Liver (tissue), 3 donors: ENCODE measurements around the gene PKP1.

Experiments used
- EGR1 ChIP-seq, 2 donors: IDR thresholded peaks; 2 replicates each; pipeline ENCODE4 v1.6.1; 2016 to 2018; ENCODE audit warnings: antibody characterized with exemption in 2 of 2, low read depth in 2 of 2
- FOXA2 ChIP-seq: IDR thresholded peaks from 2 replicates; pipeline ENCODE4 v1.6.1; 2016; ENCODE audit warnings: antibody characterized with exemption
- GABPA ChIP-seq, 2 donors: IDR thresholded peaks in 1 of 2; conservative IDR thresholded peaks in 1 of 2; 2 replicates each; pipeline ENCODE4 v1.6.1; 2016; ENCODE audit warnings: antibody characterized with exemption in 2 of 2, mild to moderate bottlenecking in 1 of 2, moderate library complexity in 1 of 2
- JUND ChIP-seq, 2 donors: IDR thresholded peaks; 2 replicates each; pipeline ENCODE4 v1.6.1; 2016; ENCODE audit warnings: antibody characterized with exemption in 2 of 2
- NR2F2 ChIP-seq: IDR thresholded peaks from 2 replicates; pipeline ENCODE4 v1.6.1; 2016; ENCODE audit warnings: antibody characterized with exemption
- RAD21 ChIP-seq, 2 donors: IDR thresholded peaks; 2 replicates each; pipeline ENCODE4 v1.6.1; 2016; ENCODE audit warnings: antibody characterized with exemption in 2 of 2, mild to moderate bottlenecking in 2 of 2
- RXRA ChIP-seq, 2 donors: IDR thresholded peaks; 2 replicates each; pipeline ENCODE4 v1.6.1; 2017 to 2018; ENCODE audit warnings: antibody characterized with exemption in 2 of 2, mild to moderate bottlenecking in 1 of 2
- SP1 ChIP-seq: IDR thresholded peaks from 2 replicates; pipeline ENCODE4 v1.6.1; 2018; ENCODE audit warnings: antibody characterized with exemption, mild to moderate bottlenecking
- TAF1 ChIP-seq: conservative IDR thresholded peaks from 2 replicates; pipeline ENCODE4 v1.6.1; 2016; ENCODE audit warnings: antibody characterized with exemption, mild to moderate bottlenecking
- YY1 ChIP-seq: IDR thresholded peaks from 2 replicates; pipeline ENCODE4 v1.6.1; 2016; ENCODE audit warnings: antibody characterized with exemption, mild to moderate bottlenecking
- TF ChIP-seq, protein P1 (sequence below): fragments of 150-350 bp; IDR thresholded peaks from 2 replicates; pipeline ENCODE4 v1.5.1; 2017; ENCODE audit warnings: improper control_type of control experiment, low read depth, low read length; ENCODE audit not compliant: missing input control
- TF ChIP-seq, protein P2 (sequence below): IDR thresholded peaks from 2 replicates; pipeline ENCODE4 v1.6.1; 2016; ENCODE audit warnings: antibody characterized with exemption
- TF ChIP-seq, protein P3 (sequence below): IDR thresholded peaks from 2 replicates; pipeline ENCODE4 v1.6.1; 2016; ENCODE audit warnings: antibody characterized with exemption, mild to moderate bottlenecking
- TF ChIP-seq, protein P4 (sequence below): IDR thresholded peaks from 2 replicates; pipeline ENCODE4 v1.6.1; 2016; ENCODE audit warnings: antibody characterized with exemption
- donor health status: healthy.
- donor health status: healthy.

DNA sequence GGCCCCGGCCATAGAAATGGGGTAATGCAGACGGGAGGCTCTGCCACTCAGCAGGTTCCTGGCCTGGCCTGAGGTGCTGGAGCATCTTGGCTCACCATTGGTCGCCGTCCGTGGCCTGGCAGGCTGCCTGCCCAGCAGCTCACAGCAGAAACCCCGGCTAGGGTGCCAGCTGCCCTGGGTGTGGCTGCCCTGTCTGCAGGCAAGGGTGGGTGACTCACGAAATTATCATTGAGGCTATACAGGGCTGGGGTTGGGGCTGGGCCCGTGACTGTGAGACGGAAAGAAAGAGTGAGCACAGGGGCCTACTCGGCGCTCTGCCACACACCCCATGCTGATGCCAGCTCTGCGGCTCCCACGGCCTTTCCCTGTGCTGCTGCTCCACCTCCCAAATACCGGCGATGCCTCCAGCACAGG is 8.0 kb upstream of the PKP1 start:
- TF ChIP-seq, protein P1, sequence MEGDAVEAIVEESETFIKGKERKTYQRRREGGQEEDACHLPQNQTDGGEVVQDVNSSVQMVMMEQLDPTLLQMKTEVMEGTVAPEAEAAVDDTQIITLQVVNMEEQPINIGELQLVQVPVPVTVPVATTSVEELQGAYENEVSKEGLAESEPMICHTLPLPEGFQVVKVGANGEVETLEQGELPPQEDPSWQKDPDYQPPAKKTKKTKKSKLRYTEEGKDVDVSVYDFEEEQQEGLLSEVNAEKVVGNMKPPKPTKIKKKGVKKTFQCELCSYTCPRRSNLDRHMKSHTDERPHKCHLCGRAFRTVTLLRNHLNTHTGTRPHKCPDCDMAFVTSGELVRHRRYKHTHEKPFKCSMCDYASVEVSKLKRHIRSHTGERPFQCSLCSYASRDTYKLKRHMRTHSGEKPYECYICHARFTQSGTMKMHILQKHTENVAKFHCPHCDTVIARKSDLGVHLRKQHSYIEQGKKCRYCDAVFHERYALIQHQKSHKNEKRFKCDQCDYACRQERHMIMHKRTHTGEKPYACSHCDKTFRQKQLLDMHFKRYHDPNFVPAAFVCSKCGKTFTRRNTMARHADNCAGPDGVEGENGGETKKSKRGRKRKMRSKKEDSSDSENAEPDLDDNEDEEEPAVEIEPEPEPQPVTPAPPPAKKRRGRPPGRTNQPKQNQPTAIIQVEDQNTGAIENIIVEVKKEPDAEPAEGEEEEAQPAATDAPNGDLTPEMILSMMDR = no peak
- TF ChIP-seq JUND (IDR thresholded peaks at IDR 0.05) = no peak
- TF ChIP-seq, protein P2, sequence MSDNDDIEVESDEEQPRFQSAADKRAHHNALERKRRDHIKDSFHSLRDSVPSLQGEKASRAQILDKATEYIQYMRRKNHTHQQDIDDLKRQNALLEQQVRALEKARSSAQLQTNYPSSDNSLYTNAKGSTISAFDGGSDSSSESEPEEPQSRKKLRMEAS = no peak
- TF ChIP-seq, protein P3, sequence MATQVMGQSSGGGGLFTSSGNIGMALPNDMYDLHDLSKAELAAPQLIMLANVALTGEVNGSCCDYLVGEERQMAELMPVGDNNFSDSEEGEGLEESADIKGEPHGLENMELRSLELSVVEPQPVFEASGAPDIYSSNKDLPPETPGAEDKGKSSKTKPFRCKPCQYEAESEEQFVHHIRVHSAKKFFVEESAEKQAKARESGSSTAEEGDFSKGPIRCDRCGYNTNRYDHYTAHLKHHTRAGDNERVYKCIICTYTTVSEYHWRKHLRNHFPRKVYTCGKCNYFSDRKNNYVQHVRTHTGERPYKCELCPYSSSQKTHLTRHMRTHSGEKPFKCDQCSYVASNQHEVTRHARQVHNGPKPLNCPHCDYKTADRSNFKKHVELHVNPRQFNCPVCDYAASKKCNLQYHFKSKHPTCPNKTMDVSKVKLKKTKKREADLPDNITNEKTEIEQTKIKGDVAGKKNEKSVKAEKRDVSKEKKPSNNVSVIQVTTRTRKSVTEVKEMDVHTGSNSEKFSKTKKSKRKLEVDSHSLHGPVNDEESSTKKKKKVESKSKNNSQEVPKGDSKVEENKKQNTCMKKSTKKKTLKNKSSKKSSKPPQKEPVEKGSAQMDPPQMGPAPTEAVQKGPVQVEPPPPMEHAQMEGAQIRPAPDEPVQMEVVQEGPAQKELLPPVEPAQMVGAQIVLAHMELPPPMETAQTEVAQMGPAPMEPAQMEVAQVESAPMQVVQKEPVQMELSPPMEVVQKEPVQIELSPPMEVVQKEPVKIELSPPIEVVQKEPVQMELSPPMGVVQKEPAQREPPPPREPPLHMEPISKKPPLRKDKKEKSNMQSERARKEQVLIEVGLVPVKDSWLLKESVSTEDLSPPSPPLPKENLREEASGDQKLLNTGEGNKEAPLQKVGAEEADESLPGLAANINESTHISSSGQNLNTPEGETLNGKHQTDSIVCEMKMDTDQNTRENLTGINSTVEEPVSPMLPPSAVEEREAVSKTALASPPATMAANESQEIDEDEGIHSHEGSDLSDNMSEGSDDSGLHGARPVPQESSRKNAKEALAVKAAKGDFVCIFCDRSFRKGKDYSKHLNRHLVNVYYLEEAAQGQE = no peak
- TF ChIP-seq YY1 = no peak
- TF ChIP-seq RAD21 (IDR thresholded peaks at IDR 0.05) = no peak
- TF ChIP-seq SP1 = no peak
- TF ChIP-seq, protein P4, sequence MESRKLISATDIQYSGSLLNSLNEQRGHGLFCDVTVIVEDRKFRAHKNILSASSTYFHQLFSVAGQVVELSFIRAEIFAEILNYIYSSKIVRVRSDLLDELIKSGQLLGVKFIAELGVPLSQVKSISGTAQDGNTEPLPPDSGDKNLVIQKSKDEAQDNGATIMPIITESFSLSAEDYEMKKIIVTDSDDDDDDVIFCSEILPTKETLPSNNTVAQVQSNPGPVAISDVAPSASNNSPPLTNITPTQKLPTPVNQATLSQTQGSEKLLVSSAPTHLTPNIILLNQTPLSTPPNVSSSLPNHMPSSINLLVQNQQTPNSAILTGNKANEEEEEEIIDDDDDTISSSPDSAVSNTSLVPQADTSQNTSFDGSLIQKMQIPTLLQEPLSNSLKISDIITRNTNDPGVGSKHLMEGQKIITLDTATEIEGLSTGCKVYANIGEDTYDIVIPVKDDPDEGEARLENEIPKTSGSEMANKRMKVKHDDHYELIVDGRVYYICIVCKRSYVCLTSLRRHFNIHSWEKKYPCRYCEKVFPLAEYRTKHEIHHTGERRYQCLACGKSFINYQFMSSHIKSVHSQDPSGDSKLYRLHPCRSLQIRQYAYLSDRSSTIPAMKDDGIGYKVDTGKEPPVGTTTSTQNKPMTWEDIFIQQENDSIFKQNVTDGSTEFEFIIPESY = no peak
- TF ChIP-seq TAF1 = no peak
- TF ChIP-seq GABPA (IDR thresholded peaks at IDR 0.05 in 1 of 2, conservative IDR thresholded peaks at IDR 0.05 in 1 of 2) = no peak
- no peak for TF ChIP-seq RXRA (IDR thresholded peaks at IDR 0.05)
- no peak for TF ChIP-seq EGR1 (IDR thresholded peaks at IDR 0.05; ENCODE audit: low read depth in 2 of 2)
- no peak for TF ChIP-seq NR2F2
- TF ChIP-seq FOXA2 = no peak
